Hepatocyte (in vitro differentiated cells): Measurements from ENCODE around the gene ANO2. TPM values are rescaled to one million over a fixed set of nuclear protein-coding genes. Genes with fewer than 3 reads are reported as not detected.

Experiments
- DNase-seq: peaks from one replicate; pipeline ENCODE4 v3.0.0-alpha.2; 2016; ENCODE audit warnings: low spot score
- H2AFZ ChIP-seq: fragments of 200-600 bp; sonication (generic); 2 replicates; pipeline ENCODE4 v1.6.0; 2016; ENCODE audit warnings: antibody characterized with exemption, mild to moderate bottlenecking
- H3K27ac ChIP-seq: fragments of 200-600 bp; sonication (generic); 2 replicates; pipeline ENCODE4 v1.5.1; 2016; ENCODE audit warnings: mild to moderate bottlenecking
- H3K27me3 ChIP-seq: fragments of 200-600 bp; sonication (generic); 2 replicates; pipeline ENCODE4 v1.6.1; 2016
- H3K36me3 ChIP-seq: fragments of 200-600 bp; sonication (generic); replicated peaks from 2 replicates; pipeline ENCODE4 v1.5.1; 2016; ENCODE audit warnings: low read depth; ENCODE audit not compliant: insufficient read depth
- H3K4me1 ChIP-seq: fragments of 200-600 bp; sonication (generic); 2 replicates; pipeline ENCODE4 v1.5.1; 2016; ENCODE audit warnings: mild to moderate bottlenecking, moderate library complexity; ENCODE audit not compliant: insufficient read depth
- H3K4me2 ChIP-seq: fragments of 200-600 bp; sonication (generic); 2 replicates; pipeline ENCODE4 v1.6.0; 2016
- H3K4me3 ChIP-seq: fragments of 200-600 bp; sonication (generic); 2 replicates; pipeline ENCODE4 v1.5.1; 2016; ENCODE audit warnings: mild to moderate bottlenecking
- H3K79me2 ChIP-seq: fragments of 200-600 bp; sonication (generic); 2 replicates; pipeline ENCODE4 v1.6.0; 2017; ENCODE audit warnings: mild to moderate bottlenecking
- H3K9me2 ChIP-seq: fragments of 200-600 bp; sonication (generic); replicated peaks from 2 replicates; pipeline ENCODE4 v1.6.0; 2017; ENCODE audit warnings: mild to moderate bottlenecking; ENCODE audit not compliant: insufficient read depth
- H3K9me3 ChIP-seq: fragments of 200-600 bp; sonication (generic); 2 replicates; pipeline ENCODE4 v1.5.1; 2016; ENCODE audit warnings: low read depth, mild to moderate bottlenecking
- H4K20me1 ChIP-seq: fragments of 200-600 bp; sonication (generic); 2 replicates; pipeline ENCODE4 v1.6.0; 2016; ENCODE audit warnings: mild to moderate bottlenecking; ENCODE audit not compliant: insufficient read depth, poor library complexity, severe bottlenecking
- CTCF ChIP-seq: fragments of 200-600 bp; sonication (generic); IDR thresholded peaks from 2 replicates; pipeline ENCODE4 v1.5.1; 2016; ENCODE audit warnings: antibody characterized with exemption, mild to moderate bottlenecking; ENCODE audit not compliant: poor library complexity
- EZH2 ChIP-seq: fragments of 200-600 bp; sonication (generic); IDR thresholded peaks from 2 replicates; pipeline ENCODE4 v1.6.1; 2016; ENCODE audit warnings: antibody characterized with exemption, mild to moderate bottlenecking, borderline replicate concordance
- EZH2phosphoT487 ChIP-seq: fragments of 200-600 bp; sonication (generic); IDR thresholded peaks from one replicate; pipeline ENCODE4 v1.6.1; 2018; ENCODE audit warnings: antibody characterized with exemption, mild to moderate bottlenecking, low read depth, moderate library complexity; ENCODE audit not compliant: unreplicated experiment, severe bottlenecking
- whole genome bisulfite sequencing: methylation state at CpG from one replicate; pipeline ENCODE4 v1.1.6; 2016; ENCODE audit warnings: low lambda C conversion rate; ENCODE audit errors: missing lambda C conversion rate; 5-methylcytosine and 5-hydroxymethylcytosine counted together
- polyA plus RNA-seq: library from polyadenylated mRNA; unstranded; fragments of >200 nt; fragmentation: Nextera tagmentation; extraction: Ambion mirVana; gene quantifications from 2 replicates; pipeline ENCODE4 v1.2.1, GENCODE V29; 2016
- total RNA-seq: library from RNA; depleted of rRNA; stranded (reverse); fragments of >200 nt; gene quantifications from 2 replicates; pipeline ENCODE4 v1.2.3, GENCODE V29; 2014

Gene ANO2
- total and polyA plus RNA-seq, 2 experiments from 2014 or later: 1.0 to 1.9 TPM

DNA sequence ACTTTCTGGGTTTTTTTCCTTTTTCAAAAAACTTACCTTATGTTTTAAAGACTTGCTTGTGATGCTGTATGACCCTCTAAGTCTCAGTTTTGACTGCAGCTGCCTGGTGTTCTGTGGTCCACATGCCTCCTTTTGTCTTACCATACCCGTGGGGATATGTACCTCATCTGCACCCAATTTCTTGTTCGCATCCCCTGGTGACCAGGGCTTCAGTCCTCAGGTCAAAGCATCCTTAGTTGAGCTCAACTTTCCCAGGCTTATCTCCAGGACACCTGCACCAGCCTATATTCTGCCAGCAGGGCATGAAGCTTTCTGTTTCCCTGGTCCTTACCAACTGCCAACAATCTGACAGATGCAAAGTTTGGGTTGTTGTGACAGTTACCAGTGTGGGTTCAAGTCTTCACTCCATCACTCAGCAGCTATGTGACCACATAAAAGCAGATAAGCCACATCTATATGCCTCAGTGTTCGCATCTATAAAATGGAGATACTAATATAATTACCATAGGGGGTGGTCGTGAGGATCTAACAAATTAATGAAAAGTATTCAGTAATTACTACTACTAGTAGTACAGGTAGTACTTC is 419.2 kb downstream of the ANO2 start:
- Histone ChIP-seq H3K4me1 (no peaks in the 10 kb centered on the region), H3K79me2 (no peaks in the 10 kb centered on the region), H3K27me3 (no peaks in the 10 kb centered on the region), H4K20me1 (no peaks in the 10 kb centered on the region), H2AFZ (no peak overlapping the region), H3K27ac (no peak overlapping the region), H3K4me3 (no peak overlapping the region), H3K9me2 (no peaks in the 10 kb centered on the region), H3K4me2 (no peak overlapping the region), H3K36me3 (no peaks in the 10 kb centered on the region), H3K9me3 (no peaks in the 10 kb centered on the region)
- WGBS: 93% methylated on average over 4 of the region's 4 CpGs
- no peak for DNase-seq
- TF ChIP-seq EZH2 (no peak), CTCF (no peak), EZH2phosphoT487 (no peak)

- no peak overlapping the region for H3K27ac ChIP-seq
- no peaks in the 10 kb centered on the region for H3K9me2 ChIP-seq
- H2AFZ ChIP-seq: no peak overlapping the region
- WGBS: 92% methylated on average over 15 of the region's 15 CpGs
- H3K4me2 ChIP-seq: no peak overlapping the region
- no peak for DNase-seq
- no peaks in the 10 kb centered on the region for H4K20me1 ChIP-seq
- no peaks in the 10 kb centered on the region for H3K9me3 ChIP-seq
- no peaks in the 10 kb centered on the region for H3K36me3 ChIP-seq
- H3K4me1 ChIP-seq: no peaks in the 10 kb centered on the region
- TF ChIP-seq EZH2phosphoT487: no peak
- H3K79me2 ChIP-seq: no peaks in the 10 kb centered on the region
- no peak overlapping the region for H3K4me3 ChIP-seq
- H3K27me3 ChIP-seq: no peaks in the 10 kb centered on the region
Observed at GRCh38 chr12:5524769-5525436, 420.2 kb downstream of the ANO2 start.

GRCh38 chr12:5524116-5524768 is 420.8 kb downstream of the ANO2 start:
- no peaks in the 10 kb centered on the region for H3K27me3 ChIP-seq
- no peak overlapping the region for H3K4me2 ChIP-seq
- no peaks in the 10 kb centered on the region for H3K36me3 ChIP-seq
- no peak overlapping the region for H3K27ac ChIP-seq
- DNase-seq: no peak
- no peak overlapping the region for H3K4me3 ChIP-seq
- H3K9me3 ChIP-seq: no peaks in the 10 kb centered on the region
- WGBS: 91% methylated on average over 12 of the region's 12 CpGs
- no peaks in the 10 kb centered on the region for H3K4me1 ChIP-seq
- no peaks in the 10 kb centered on the region for H4K20me1 ChIP-seq
- H3K9me2 ChIP-seq: no peaks in the 10 kb centered on the region
- no peak overlapping the region for H2AFZ ChIP-seq
- no peaks in the 10 kb centered on the region for H3K79me2 ChIP-seq
- TF ChIP-seq EZH2: no peak
- no peak for TF ChIP-seq CTCF
- TF ChIP-seq EZH2phosphoT487: no peak

DNA sequence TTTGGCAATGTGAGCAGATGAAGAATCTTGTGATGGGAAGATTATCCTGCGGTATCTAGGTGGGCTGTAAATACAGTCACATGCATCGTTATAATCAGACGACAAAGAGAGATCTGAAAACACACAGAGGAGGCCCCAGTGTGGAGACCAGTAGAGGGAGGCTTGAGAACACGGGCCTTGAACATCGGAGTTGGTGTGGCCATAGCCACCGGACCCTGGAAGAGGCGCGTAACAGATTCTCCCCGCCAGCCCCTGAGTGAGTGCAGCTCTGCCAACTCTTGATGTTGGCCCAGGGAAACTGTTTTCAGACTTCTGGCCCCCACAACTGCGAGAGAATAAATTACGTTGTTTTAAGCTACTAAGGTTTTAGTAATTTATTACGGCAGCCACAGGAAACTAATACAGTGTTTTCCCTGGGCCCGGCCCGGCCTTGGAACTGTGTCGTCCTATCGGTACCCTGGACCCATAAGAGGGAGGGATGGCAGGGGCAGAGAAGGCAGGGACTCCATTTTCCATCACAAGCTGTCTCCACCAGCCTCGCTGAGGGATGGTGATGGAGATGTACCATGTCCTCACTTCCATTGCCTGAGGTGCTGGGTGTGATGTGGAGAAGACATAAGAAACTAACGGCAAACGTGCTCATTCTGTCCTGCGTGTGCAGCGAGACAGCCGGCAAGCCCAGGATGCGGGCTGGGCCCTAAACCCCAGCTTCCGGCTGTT is 421.5 kb downstream of the ANO2 start:
- Histone ChIP-seq H3K27me3 (no peaks in the 10 kb centered on the region), H3K4me1 (no peaks in the 10 kb centered on the region), H3K9me2 (no peaks in the 10 kb centered on the region), H2AFZ (no peak overlapping the region), H3K4me2 (no peak overlapping the region), H3K36me3 (no peaks in the 10 kb centered on the region), H4K20me1 (no peaks in the 10 kb centered on the region), H3K4me3 (no peak overlapping the region), H3K27ac (no peak overlapping the region), H3K79me2 (no peaks in the 10 kb centered on the region), H3K9me3 (no peaks in the 10 kb centered on the region)
- TF ChIP-seq EZH2phosphoT487 (no peak), CTCF (no peak), EZH2 (no peak)
- 89% methylated on average over 24 of the region's 24 CpGs for whole genome bisulfite sequencing
- DNase-seq: no peak
